Spleen (tissue), 11 donors: Measurements from ENCODE around the gene MORF4L1. TPM values are rescaled to one million over a fixed set of nuclear protein-coding genes. Genes with fewer than 3 reads are reported as not detected.
"Not testable (repeated sequence)": the region's sequence is repeated elsewhere in the genome, so short reads cannot be mapped to it uniquely, and the experiment has no call there.

ENCODE experiments used
- DNase-seq: peaks from one replicate; pipeline ENCODE4 v3.0.0-alpha.2; 2020
- H3K27ac ChIP-seq, 8 donors: fragments of 200-600 bp; sonication (generic) in 7 of 8; 1 replicate in 4 of 8; 2 replicates in 4 of 8; pipeline versions ENCODE4 v1.5.0 to v1.8.0; 2016 to 2021; ENCODE audit warnings: inconsistent platforms in 4 of 8, mild to moderate bottlenecking in 4 of 8, moderate library complexity in 1 of 8
- H3K27me3 ChIP-seq, 7 donors: fragments of 200-600 bp; sonication (generic) in 6 of 7; replicated peaks in 1 of 7; 1 replicate in 4 of 7; 2 replicates in 3 of 7; pipeline versions ENCODE4 v1.5.0 to v1.8.0; 2016 to 2021; ENCODE audit warnings: inconsistent platforms in 3 of 7, mild to moderate bottlenecking in 1 of 7
- H3K36me3 ChIP-seq, 6 donors: fragments of 200-600 bp; sonication (generic) in 5 of 6; 1 replicate in 4 of 6; 2 replicates in 2 of 6; pipeline versions ENCODE4 v1.5.0 to v1.8.0; 2016 to 2021; ENCODE audit warnings: inconsistent platforms in 2 of 6
- H3K4me1 ChIP-seq, 6 donors: fragments of 200-600 bp; sonication (generic) in 5 of 6; 1 replicate in 3 of 6; 2 replicates in 3 of 6; pipeline versions ENCODE4 v1.5.0 to v1.8.0; 2016 to 2021; ENCODE audit warnings: inconsistent platforms in 3 of 6
- H3K4me3 ChIP-seq, 8 donors: fragments of 200-600 bp; sonication (generic) in 7 of 8; 1 replicate in 4 of 8; 2 replicates in 4 of 8; pipeline versions ENCODE4 v1.5.0 to v1.8.0; 2016 to 2021; ENCODE audit warnings: inconsistent platforms in 4 of 8, mild to moderate bottlenecking in 4 of 8, moderate library complexity in 2 of 8
- H3K9me3 ChIP-seq, 8 donors: fragments of 200-600 bp; sonication (generic) in 7 of 8; 1 replicate in 4 of 8; 2 replicates in 4 of 8; pipeline versions ENCODE4 v1.5.0 to v1.8.0; 2016 to 2021; ENCODE audit warnings: inconsistent platforms in 4 of 8
- POLR2A ChIP-seq, 3 donors: fragments of 450-650 bp; IDR thresholded peaks; one replicate each; pipeline ENCODE4 v1.5.1; 2017; ENCODE audit warnings: antibody characterized with exemption in 3 of 3, mild to moderate bottlenecking in 1 of 3
- POLR2AphosphoS5 ChIP-seq, 3 donors: sonication (generic); formaldehyde crosslinking; IDR thresholded peaks; one replicate each; pipeline ENCODE4 v1.5.1; 2017; ENCODE audit warnings: antibody characterized with exemption in 3 of 3
- WGBS, 5 donors: extraction: QIAGEN DNeasy Blood & Tissue Kit in 3 of 5; methylation state at CpG; one replicate each; pipeline versions ENCODE4 v1.1.5 to v1.1.7; 2013 to 2018; 5-methylcytosine and 5-hydroxymethylcytosine counted together
- intact Hi-C: fragments of 100-400 bp; cut with DNase I; formaldehyde crosslinking; loops from one replicate; pipeline ENCODE4 v1.15.0; 2023; ENCODE audit warnings: low total_unique reads
- polyA plus RNA-seq, 3 donors: library from polyadenylated mRNA; stranded (reverse); fragments of 200-250 nt; gene quantifications; one replicate each; pipeline ENCODE4 v1.2.1, GENCODE V29; 2013
- total RNA-seq, 7 donors: library from RNA; depleted of rRNA in 3 of 7; stranded (reverse); fragments of >200 nt in 3 of 7; fragmentation: NEBNext Ultra II Directional in 4 of 7; extraction: Animal tissue kit (Norgen Biotek cat#: 25700) in 4 of 7; gene quantifications; one replicate each; pipeline versions ENCODE4 v1.1.0 to v1.2.1, GENCODE V29; 2016 to 2021
- TF ChIP-seq, protein P1 (sequence below), 11 experiments: fragments of 200-600 bp in 7 of 11; fragments of 450-650 bp in 4 of 11; sonication (generic) in 4 of 11; IDR thresholded peaks in 8 of 11; conservative IDR thresholded peaks in 3 of 11; 1 replicate in 7 of 11; 2 replicates in 4 of 11; pipeline versions ENCODE4 v1.4.0 to v1.8.0; 2016 to 2021; ENCODE audit warnings: antibody characterized with exemption in 11 of 11, inconsistent platforms in 4 of 11, mild to moderate bottlenecking in 1 of 11
- donor health status: healthy with polysubstance abuse.
- donor health status: DM: no; HTN: no; CAD: no; lungs with moderate emphysema.
- donor health status: DM: no; HTN: no; CAD: no.
- donor health status: Bipolar disorder and iron deficiency.
- donor health status: healthy.
- donor health status: DM: no; HTN: no; CAD: no.
- donor health status: DM: yes; HTN: yes; CAD: no.

Gene MORF4L1
- total and polyA plus RNA-seq, 10 donors = 105 to 271 (median 213) TPM

- intact Hi-C loops = not testable (repeated sequence)
Observed at GRCh38 chr15:78928176-78928575, 55.5 kb downstream of the MORF4L1 start.

DNA sequence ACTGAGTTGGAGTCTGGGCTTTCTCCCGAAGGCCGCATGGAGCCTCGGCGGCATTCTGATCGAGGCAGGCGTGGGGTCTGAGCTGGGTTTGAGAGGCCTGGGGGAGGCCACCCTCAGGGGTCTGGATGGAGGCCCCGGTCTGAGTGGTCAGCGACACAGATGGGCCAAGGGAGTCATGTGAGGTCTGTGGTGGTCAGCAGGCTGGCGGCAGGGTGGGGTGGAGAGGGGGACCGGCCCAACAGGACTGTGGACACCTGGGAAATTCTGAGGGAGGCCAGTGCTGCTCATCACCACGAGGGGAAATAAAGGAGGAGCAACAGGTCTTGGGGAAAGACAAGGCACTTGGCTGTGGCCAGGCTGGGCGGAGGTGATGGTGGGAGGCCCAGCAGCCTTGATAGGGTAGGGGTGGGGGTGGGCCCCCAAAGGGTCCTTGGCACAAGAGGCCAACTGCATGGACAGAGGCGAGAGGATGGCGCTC lies 56.0 kb downstream of the MORF4L1 start:
- DNase-seq = peak; percentile 64
- Histone ChIP-seq H3K36me3 (peaks cover 0 to 100% (median 56%) of the 10 kb centered on the region in 6 donors), H3K27ac (no peak overlapping the region), H3K9me3 (no peaks in the 10 kb centered on the region), H3K4me1 (peaks cover 0 to 20% (median 2%) of the 10 kb centered on the region in 6 donors), H3K4me3 (no peak overlapping the region), H3K27me3 (no peaks in the 10 kb centered on the region)
- 83 to 97% (median 94%) methylated on average over 14 of the region's 14 CpGs for WGBS, 5 donors
- TF ChIP-seq, protein P1, sequence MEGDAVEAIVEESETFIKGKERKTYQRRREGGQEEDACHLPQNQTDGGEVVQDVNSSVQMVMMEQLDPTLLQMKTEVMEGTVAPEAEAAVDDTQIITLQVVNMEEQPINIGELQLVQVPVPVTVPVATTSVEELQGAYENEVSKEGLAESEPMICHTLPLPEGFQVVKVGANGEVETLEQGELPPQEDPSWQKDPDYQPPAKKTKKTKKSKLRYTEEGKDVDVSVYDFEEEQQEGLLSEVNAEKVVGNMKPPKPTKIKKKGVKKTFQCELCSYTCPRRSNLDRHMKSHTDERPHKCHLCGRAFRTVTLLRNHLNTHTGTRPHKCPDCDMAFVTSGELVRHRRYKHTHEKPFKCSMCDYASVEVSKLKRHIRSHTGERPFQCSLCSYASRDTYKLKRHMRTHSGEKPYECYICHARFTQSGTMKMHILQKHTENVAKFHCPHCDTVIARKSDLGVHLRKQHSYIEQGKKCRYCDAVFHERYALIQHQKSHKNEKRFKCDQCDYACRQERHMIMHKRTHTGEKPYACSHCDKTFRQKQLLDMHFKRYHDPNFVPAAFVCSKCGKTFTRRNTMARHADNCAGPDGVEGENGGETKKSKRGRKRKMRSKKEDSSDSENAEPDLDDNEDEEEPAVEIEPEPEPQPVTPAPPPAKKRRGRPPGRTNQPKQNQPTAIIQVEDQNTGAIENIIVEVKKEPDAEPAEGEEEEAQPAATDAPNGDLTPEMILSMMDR (IDR thresholded peaks at IDR 0.05 in 8 of 11, conservative IDR thresholded peaks at IDR 0.05 in 3 of 11) = no peak
- TF ChIP-seq POLR2AphosphoS5 (IDR thresholded peaks at IDR 0.05) = peak in 1 of 3 donors; percentile 39
- intact Hi-C loops = no loop called here

More at GRCh38 chr15:78928176-78928575, 55.5 kb downstream of the MORF4L1 start:
- WGBS, 5 donors = 87 to 98% (median 94%) methylated on average over 13 to 14 of the region's 14 CpGs
- H3K4me3 ChIP-seq, H3K9me3 ChIP-seq, H3K27me3 ChIP-seq: not testable (repeated sequence)
- peak in 1 of 3 donors; percentile 20 for TF ChIP-seq POLR2AphosphoS5 (IDR thresholded peaks at IDR 0.05)
- DNase-seq = peak; percentile 43
- Histone ChIP-seq H3K27ac (peak overlapping the region in 1 of 8 donors; percentile 11), H3K4me1 (peaks cover 0 to 20% (median 2%) of the 10 kb centered on the region in 6 donors), H3K36me3 (peaks cover 0 to 100% (median 57%) of the 10 kb centered on the region in 6 donors)

- TF ChIP-seq POLR2A (IDR thresholded peaks at IDR 0.05) (no peak), POLR2AphosphoS5 (IDR thresholded peaks at IDR 0.05) (peak; percentile 28 to 70 (median 49))
Observed at GRCh38 chr15:78929536-78930264, 57.0 kb downstream of the MORF4L1 start.

GRCh38 chr15:78930577-78931388 lies 58.1 kb downstream of the MORF4L1 start:
- H3K27me3 ChIP-seq = no peaks in the 10 kb centered on the region
- intact Hi-C loops = no loop called here
- 74 to 85% (median 78%) methylated on average over 10 to 11 of the region's 11 CpGs for WGBS, 5 donors
- H3K27ac ChIP-seq = no peak overlapping the region
- H3K4me3 ChIP-seq = no peak overlapping the region
- peaks cover 0 to 100% (median 54%) of the 10 kb centered on the region in 6 donors for H3K36me3 ChIP-seq
- peaks cover 0 to 38% (median 13%) of the 10 kb centered on the region in 6 donors for H3K4me1 ChIP-seq
- DNase-seq = peak; percentile 61
- peak in 1 of 3 donors; percentile 62 for TF ChIP-seq POLR2AphosphoS5 (IDR thresholded peaks at IDR 0.05)
- TF ChIP-seq, protein P1 (IDR thresholded peaks at IDR 0.05 in 8 of 11, conservative IDR thresholded peaks at IDR 0.05 in 3 of 11) = no peak
- no peak for TF ChIP-seq POLR2A (IDR thresholded peaks at IDR 0.05)
- H3K9me3 ChIP-seq = no peaks in the 10 kb centered on the region

More at GRCh38 chr15:78929536-78930264, 57.0 kb downstream of the MORF4L1 start:
- no peak overlapping the region for H3K4me3 ChIP-seq
- WGBS, 5 donors = 94 to 96% (median 95%) methylated on average over 15 to 16 of the region's 16 CpGs
- DNase-seq = peak; percentile 69
- no peaks in the 10 kb centered on the region for H3K27me3 ChIP-seq
- H3K4me1 ChIP-seq = peaks cover 0 to 28% (median 9%) of the 10 kb centered on the region in 6 donors
- intact Hi-C loops = no loop called here
- peaks cover 0 to 100% (median 59%) of the 10 kb centered on the region in 6 donors for H3K36me3 ChIP-seq
- no peak overlapping the region for H3K27ac ChIP-seq
- no peaks in the 10 kb centered on the region for H3K9me3 ChIP-seq
